Lower lobe of right lung (tissue), 2 donors: ENCODE measurements around the gene ASB7. TPM values are rescaled to one million over a fixed set of nuclear protein-coding genes. Genes with fewer than 3 reads are reported as not detected.

Experiments
- ATAC-seq, 2 donors: fragments of 200-7000 bp; cut with Tn5 transposase; one replicate each; pipeline ENCODE4 v1.9.1; 2020 to 2022; ENCODE audit warnings: mild to moderate bottlenecking in 2 of 2, moderate library complexity in 2 of 2
- DNase-seq: peaks from one replicate; pipeline ENCODE4 v3.0.0-alpha.2; 2020
- H3K27ac ChIP-seq: fragments of 200-600 bp; one replicate; pipeline ENCODE4 v1.8.0; 2022
- H3K27me3 ChIP-seq: fragments of 200-600 bp; one replicate; pipeline ENCODE4 v1.8.0; 2022; ENCODE audit warnings: low read depth
- H3K36me3 ChIP-seq: fragments of 200-600 bp; one replicate; pipeline ENCODE4 v1.8.0; 2022; ENCODE audit warnings: mild to moderate bottlenecking
- H3K4me1 ChIP-seq: fragments of 200-600 bp; one replicate; pipeline ENCODE4 v1.8.0; 2022
- H3K4me3 ChIP-seq: fragments of 200-600 bp; one replicate; pipeline ENCODE4 v1.8.0; 2022; ENCODE audit warnings: mild to moderate bottlenecking
- H3K9me3 ChIP-seq: fragments of 200-600 bp; one replicate; pipeline ENCODE4 v1.8.0; 2022
- intact Hi-C: fragments of 100-400 bp; cut with DNase I; formaldehyde crosslinking; loops from one replicate; pipeline ENCODE4 v1.11.0; 2022
- total RNA-seq: library from RNA; stranded (reverse); fragmentation: NEBNext Ultra II Directional; extraction: Animal tissue kit (Norgen Biotek cat#: 25700); gene quantifications from one replicate; pipeline ENCODE4 v1.2.1, GENCODE V29; 2021
- TF ChIP-seq, protein P1 (sequence below): fragments of 200-600 bp; IDR thresholded peaks from one replicate; pipeline ENCODE4 v1.8.0; 2022; ENCODE audit warnings: antibody characterized with exemption, mild to moderate bottlenecking
- donor health status: DM: no; HTN: yes; CAD: no; lungs with severe emphysema.

Gene ASB7
- total RNA-seq, 1 donor from 2014 or later: 14.3 TPM

DNA sequence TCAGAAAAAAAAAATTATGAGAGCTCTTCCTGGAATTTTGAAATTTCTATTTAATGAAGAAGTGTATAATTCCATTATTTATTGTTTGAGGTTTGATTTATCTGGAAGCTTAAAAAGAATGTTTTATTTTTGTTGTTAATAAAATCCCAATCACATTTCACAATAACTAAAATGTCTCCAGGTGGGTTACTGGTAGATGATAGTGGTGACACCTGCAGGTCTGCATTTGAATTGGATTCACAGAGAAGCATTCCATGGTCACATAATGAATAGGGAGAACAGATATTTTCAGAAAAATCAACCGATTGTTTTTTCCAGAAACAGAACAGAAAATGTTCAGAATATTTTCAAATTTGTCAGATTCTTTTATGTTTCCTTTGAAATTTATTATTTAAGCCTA, 48.3 kb downstream of the ASB7 start:
- Histone ChIP-seq H3K9me3 (no peaks in the 10 kb centered on the region), H3K4me3 (no peak overlapping the region), H3K27me3 (no peaks in the 10 kb centered on the region), H3K4me1 (peaks cover 5% of the 10 kb centered on the region), H3K27ac (no peak overlapping the region), H3K36me3 (peaks cover 16% of the 10 kb centered on the region)
- intact Hi-C loops: no loop called here
- DNase-seq (no peak), ATAC-seq (no peak)
- TF ChIP-seq, protein P1, sequence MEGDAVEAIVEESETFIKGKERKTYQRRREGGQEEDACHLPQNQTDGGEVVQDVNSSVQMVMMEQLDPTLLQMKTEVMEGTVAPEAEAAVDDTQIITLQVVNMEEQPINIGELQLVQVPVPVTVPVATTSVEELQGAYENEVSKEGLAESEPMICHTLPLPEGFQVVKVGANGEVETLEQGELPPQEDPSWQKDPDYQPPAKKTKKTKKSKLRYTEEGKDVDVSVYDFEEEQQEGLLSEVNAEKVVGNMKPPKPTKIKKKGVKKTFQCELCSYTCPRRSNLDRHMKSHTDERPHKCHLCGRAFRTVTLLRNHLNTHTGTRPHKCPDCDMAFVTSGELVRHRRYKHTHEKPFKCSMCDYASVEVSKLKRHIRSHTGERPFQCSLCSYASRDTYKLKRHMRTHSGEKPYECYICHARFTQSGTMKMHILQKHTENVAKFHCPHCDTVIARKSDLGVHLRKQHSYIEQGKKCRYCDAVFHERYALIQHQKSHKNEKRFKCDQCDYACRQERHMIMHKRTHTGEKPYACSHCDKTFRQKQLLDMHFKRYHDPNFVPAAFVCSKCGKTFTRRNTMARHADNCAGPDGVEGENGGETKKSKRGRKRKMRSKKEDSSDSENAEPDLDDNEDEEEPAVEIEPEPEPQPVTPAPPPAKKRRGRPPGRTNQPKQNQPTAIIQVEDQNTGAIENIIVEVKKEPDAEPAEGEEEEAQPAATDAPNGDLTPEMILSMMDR: no peak

DNA sequence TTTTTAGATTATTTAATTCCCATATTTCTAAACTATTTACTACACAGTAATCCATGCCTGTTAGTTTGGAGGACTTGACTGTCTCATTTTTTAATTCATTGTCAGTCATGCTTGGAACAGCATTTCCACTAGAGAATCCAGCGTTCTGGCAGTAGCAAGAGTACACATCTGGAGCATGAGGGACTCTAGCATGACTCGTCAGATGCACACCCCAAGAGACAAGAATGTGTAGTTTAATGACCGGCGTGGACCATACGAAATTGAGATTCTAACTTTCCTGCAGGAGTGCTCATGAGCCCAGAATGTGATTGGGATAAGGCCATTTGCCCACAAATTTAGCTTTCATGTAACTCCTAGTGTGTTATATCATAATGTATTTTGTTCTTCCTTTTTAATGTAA, 48.9 kb downstream of the ASB7 start:
- ATAC-seq (no peak), DNase-seq (no peak)
- Histone ChIP-seq H3K9me3 (no peaks in the 10 kb centered on the region), H3K27ac (no peak overlapping the region), H3K27me3 (no peaks in the 10 kb centered on the region), H3K36me3 (peaks cover 16% of the 10 kb centered on the region), H3K4me3 (no peak overlapping the region), H3K4me1 (peaks cover 5% of the 10 kb centered on the region)
- TF ChIP-seq, protein P1: no peak
- intact Hi-C loops: no loop called here

DNA sequence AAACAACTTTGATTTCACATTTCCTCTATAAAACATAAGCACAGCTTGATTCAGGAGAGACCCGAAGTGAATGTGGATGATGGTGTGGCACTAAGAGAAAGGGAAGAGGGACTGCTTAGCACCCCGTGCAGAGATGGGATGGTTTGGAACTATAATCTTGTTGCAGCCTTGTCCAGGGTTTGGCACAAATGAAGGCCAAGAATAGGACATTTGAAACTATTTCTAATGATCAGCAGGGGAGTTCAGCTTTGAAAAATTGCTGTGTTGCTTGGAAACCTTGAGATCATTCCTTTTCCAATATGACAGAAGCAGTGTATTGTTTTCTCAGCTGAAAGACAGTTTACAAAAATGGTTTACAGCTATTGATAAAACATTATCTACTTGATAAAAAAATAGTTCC, 49.7 kb downstream of the ASB7 start:
- TF ChIP-seq, protein P1: no peak
- Histone ChIP-seq H3K4me3 (no peak overlapping the region), H3K9me3 (no peaks in the 10 kb centered on the region), H3K27ac (no peak overlapping the region), H3K27me3 (no peaks in the 10 kb centered on the region), H3K36me3 (peaks cover 15% of the 10 kb centered on the region), H3K4me1 (peaks cover 5% of the 10 kb centered on the region)
- no peak for ATAC-seq
- intact Hi-C loops: no loop called here
- DNase-seq: no peak

DNA sequence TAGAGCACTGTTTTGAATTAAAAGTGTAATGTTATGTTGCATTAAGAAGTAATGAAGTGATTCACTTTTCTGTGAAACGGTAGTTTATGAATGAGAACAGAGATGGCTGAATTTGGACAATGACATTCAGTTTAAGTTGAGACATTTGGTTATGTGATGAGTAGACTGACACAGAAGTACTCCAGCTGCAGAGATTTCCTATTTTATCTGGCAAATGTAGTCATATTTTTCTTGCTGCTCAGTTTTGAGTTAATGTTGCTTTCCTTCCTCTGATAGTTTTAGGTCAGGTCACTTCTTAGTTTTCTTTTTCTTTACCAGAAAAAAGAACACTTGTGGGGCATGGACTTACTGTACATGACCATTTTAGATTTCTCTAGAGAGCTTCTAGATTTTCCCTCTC, 51.2 kb downstream of the ASB7 start:
- TF ChIP-seq, protein P1: no peak
- intact Hi-C loops: no loop called here

DNA sequence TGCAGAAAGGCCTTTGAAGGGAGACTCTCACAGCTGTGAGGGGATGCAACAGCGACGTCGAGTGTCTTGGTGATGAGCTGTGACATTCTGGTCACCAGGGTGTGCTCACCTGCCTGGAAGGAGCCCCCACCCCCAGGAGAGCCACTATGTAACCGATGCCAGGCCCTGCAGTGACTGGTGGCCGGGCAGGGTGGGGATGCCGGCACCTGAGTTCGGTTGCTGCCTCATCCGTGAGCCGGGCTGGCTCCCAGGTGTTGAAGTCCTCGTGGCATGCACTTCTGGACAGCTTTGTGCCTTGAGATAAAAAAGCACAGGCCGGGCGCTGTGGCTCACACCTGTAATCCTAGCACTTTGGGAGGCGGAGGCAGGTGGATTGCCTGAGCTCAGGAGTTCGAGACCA, 56.5 kb downstream of the ASB7 start:
- H3K27ac ChIP-seq: no peak overlapping the region
- intact Hi-C loops: no loop called here
- H3K27me3 ChIP-seq: no peaks in the 10 kb centered on the region
- no peak overlapping the region for H3K4me3 ChIP-seq
- ATAC-seq (no peak), DNase-seq (no peak)
- TF ChIP-seq, protein P1: no peak
- no peaks in the 10 kb centered on the region for H3K9me3 ChIP-seq
- no peaks in the 10 kb centered on the region for H3K36me3 ChIP-seq
- peaks cover 3% of the 10 kb centered on the region for H3K4me1 ChIP-seq

More for the DNA sequence above, 51.2 kb downstream of the ASB7 start:
- Histone ChIP-seq H3K36me3 (peaks cover 2% of the 10 kb centered on the region), H3K4me1 (peaks cover 5% of the 10 kb centered on the region), H3K4me3 (no peak overlapping the region), H3K27me3 (no peaks in the 10 kb centered on the region), H3K9me3 (no peaks in the 10 kb centered on the region), H3K27ac (no peak overlapping the region)
- no peak for DNase-seq
- ATAC-seq: no peak

DNA sequence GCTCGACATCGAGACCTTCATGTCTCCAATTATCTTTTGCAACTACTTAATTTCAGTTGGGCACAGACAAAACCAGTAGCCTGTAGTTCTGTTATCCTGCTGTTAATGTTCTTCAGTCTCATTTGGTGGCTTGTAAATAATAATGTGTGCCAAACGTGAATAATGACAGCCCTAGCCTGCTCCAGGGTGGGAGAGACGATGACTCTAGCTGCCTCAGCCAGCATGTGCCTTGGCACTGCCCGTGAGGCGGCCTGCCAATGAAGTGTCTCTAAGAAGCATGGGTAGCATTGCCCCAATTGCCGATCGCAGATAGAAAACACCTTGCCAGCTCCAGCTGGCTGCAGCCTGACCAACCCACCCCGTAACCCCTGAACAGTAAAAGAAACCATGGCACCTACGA, 58.8 kb downstream of the ASB7 start:
- Histone ChIP-seq H3K9me3 (no peaks in the 10 kb centered on the region), H3K4me3 (no peak overlapping the region), H3K27me3 (no peaks in the 10 kb centered on the region), H3K36me3 (no peaks in the 10 kb centered on the region), H3K27ac (no peak overlapping the region), H3K4me1 (no peaks in the 10 kb centered on the region)
- intact Hi-C loops: no loop called here
- TF ChIP-seq, protein P1: no peak
- DNase-seq (no peak), ATAC-seq (no peak)
